ENCODE results near the gene DDX56. TPM values are rescaled to one million over a fixed set of nuclear protein-coding genes. Genes with fewer than 3 reads are reported as not detected.

The DDX56 gene
- total and polyA plus RNA-seq, 2 donors, result 61.3 to 114 TPM

- peaks cover 4 to 12% of the 10 kb centered on the region in 2 donors for H3K36me3 ChIP-seq (ENCODE audit: control insufficient read depth in 2 of 2, insufficient read depth in 2 of 2, low read length in 1 of 2)
- no peaks in the 10 kb centered on the region for H3K27me3 ChIP-seq (ENCODE audit: control insufficient read depth in 2 of 2, insufficient read depth in 1 of 2, low read length in 1 of 2)
- no peak overlapping the region for H3K4me3 ChIP-seq (ENCODE audit: low read length in 2 of 2)
- no peaks in the 10 kb centered on the region for H3K9me3 ChIP-seq (ENCODE audit: control insufficient read depth in 2 of 2, insufficient read depth in 1 of 2, low read length in 1 of 2)
- WGBS, result 92% methylated on average over 2 of the region's 2 CpGs
- no peak for DNase-seq (ENCODE audit: low read depth in 6 of 9, low spot score in 9 of 9)
- H3K4me1 ChIP-seq (ENCODE audit: control insufficient read depth in 2 of 2, insufficient read depth in 2 of 2, low read length in 2 of 2), result peaks cover 0 to 6% of the 10 kb centered on the region in 2 donors
- no peak overlapping the region for H3K27ac ChIP-seq (ENCODE audit: low read depth in 1 of 2, low read length in 1 of 2)
These were observed 43.6 kb upstream of the DDX56 start for GRCh38 chr7:44617225-44617890.

- 96% methylated on average over 12 of the region's 12 CpGs for WGBS
- H3K4me1 ChIP-seq (ENCODE audit: control insufficient read depth in 2 of 2, insufficient read depth in 2 of 2, low read length in 2 of 2), result peaks cover 0 to 6% of the 10 kb centered on the region in 2 donors
These were observed 42.8 kb upstream of the DDX56 start for GRCh38 chr7:44616545-44616944.

GRCh38 chr7:44615793-44616192, 42.1 kb upstream of the DDX56 start:
- 96% methylated on average over 5 of the region's 5 CpGs for WGBS
- H3K27me3 ChIP-seq (ENCODE audit: control insufficient read depth in 2 of 2, insufficient read depth in 1 of 2, low read length in 1 of 2), result no peaks in the 10 kb centered on the region
- no peaks in the 10 kb centered on the region for H3K9me3 ChIP-seq (ENCODE audit: control insufficient read depth in 2 of 2, insufficient read depth in 1 of 2, low read length in 1 of 2)
- peaks cover 4 to 12% of the 10 kb centered on the region in 2 donors for H3K36me3 ChIP-seq (ENCODE audit: control insufficient read depth in 2 of 2, insufficient read depth in 2 of 2, low read length in 1 of 2)
- peaks cover 0 to 6% of the 10 kb centered on the region in 2 donors for H3K4me1 ChIP-seq (ENCODE audit: control insufficient read depth in 2 of 2, insufficient read depth in 2 of 2, low read length in 2 of 2)
- H3K27ac ChIP-seq (ENCODE audit: low read depth in 1 of 2, low read length in 1 of 2), result peak overlapping the region in 1 of 2 donors; percentile 18
- no peak for DNase-seq (ENCODE audit: low read depth in 6 of 9, low spot score in 9 of 9)
- no peak overlapping the region for H3K4me3 ChIP-seq (ENCODE audit: low read length in 2 of 2)

More at GRCh38 chr7:44616545-44616944, 42.8 kb upstream of the DDX56 start:
- Histone ChIP-seq H3K4me3 (ENCODE audit: low read length in 2 of 2) (no peak overlapping the region), H3K36me3 (ENCODE audit: control insufficient read depth in 2 of 2, insufficient read depth in 2 of 2, low read length in 1 of 2) (peaks cover 4 to 12% of the 10 kb centered on the region in 2 donors), H3K9me3 (ENCODE audit: control insufficient read depth in 2 of 2, insufficient read depth in 1 of 2, low read length in 1 of 2) (no peaks in the 10 kb centered on the region), H3K27me3 (ENCODE audit: control insufficient read depth in 2 of 2, insufficient read depth in 1 of 2, low read length in 1 of 2) (no peaks in the 10 kb centered on the region), H3K27ac (ENCODE audit: low read depth in 1 of 2, low read length in 1 of 2) (no peak overlapping the region)
- no peak for DNase-seq (ENCODE audit: low read depth in 6 of 9, low spot score in 9 of 9)

- WGBS, result 89% methylated on average over 2 of the region's 2 CpGs
- H3K4me1 ChIP-seq (ENCODE audit: control insufficient read depth in 2 of 2, insufficient read depth in 2 of 2, low read length in 2 of 2), result peaks cover 0 to 6% of the 10 kb centered on the region in 2 donors
These were observed 41.5 kb upstream of the DDX56 start for GRCh38 chr7:44615149-44615611.

DNA sequence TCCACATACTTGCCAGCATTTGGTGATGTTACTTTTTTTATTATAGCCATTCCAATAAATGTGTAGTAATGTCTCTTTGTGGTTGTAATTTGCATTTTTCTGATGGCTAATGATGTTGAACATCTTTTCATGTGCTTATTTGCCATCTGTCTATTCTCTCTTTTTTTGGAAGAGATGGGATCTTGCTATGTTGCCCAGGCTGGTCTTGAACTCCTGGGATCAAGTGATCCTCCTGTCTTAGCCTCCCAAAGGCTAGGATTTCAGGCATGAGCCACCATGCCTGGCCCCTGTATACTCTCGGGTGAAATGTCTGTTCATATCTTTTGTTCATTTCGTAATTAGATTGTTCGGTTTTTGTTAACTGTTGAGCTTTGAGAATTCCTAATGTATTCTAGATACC, 36.1 kb upstream of the DDX56 start:
- Histone ChIP-seq H3K4me3 (ENCODE audit: low read length in 2 of 2) (no peak overlapping the region), H3K36me3 (ENCODE audit: control insufficient read depth in 2 of 2, insufficient read depth in 2 of 2, low read length in 1 of 2) (no peaks in the 10 kb centered on the region), H3K9me3 (ENCODE audit: control insufficient read depth in 2 of 2, insufficient read depth in 1 of 2, low read length in 1 of 2) (no peaks in the 10 kb centered on the region), H3K27me3 (ENCODE audit: control insufficient read depth in 2 of 2, insufficient read depth in 1 of 2, low read length in 1 of 2) (peaks cover 0 to 6% of the 10 kb centered on the region in 2 donors), H3K4me1 (ENCODE audit: control insufficient read depth in 2 of 2, insufficient read depth in 2 of 2, low read length in 2 of 2) (peaks cover 15 to 21% of the 10 kb centered on the region in 2 donors), H3K27ac (ENCODE audit: low read depth in 1 of 2, low read length in 1 of 2) (no peak overlapping the region)
- 97% methylated on average over 3 of the region's 3 CpGs for WGBS
- no peak for DNase-seq (ENCODE audit: low read depth in 6 of 9, low spot score in 9 of 9)

More at GRCh38 chr7:44615149-44615611, 41.5 kb upstream of the DDX56 start:
- no peaks in the 10 kb centered on the region for H3K27me3 ChIP-seq (ENCODE audit: control insufficient read depth in 2 of 2, insufficient read depth in 1 of 2, low read length in 1 of 2)
- peak in 1 of 9 donors; percentile 30 for DNase-seq (ENCODE audit: low read depth in 6 of 9, low spot score in 9 of 9)
- peaks cover 4 to 12% of the 10 kb centered on the region in 2 donors for H3K36me3 ChIP-seq (ENCODE audit: control insufficient read depth in 2 of 2, insufficient read depth in 2 of 2, low read length in 1 of 2)
- no peak overlapping the region for H3K27ac ChIP-seq (ENCODE audit: low read depth in 1 of 2, low read length in 1 of 2)
- H3K9me3 ChIP-seq (ENCODE audit: control insufficient read depth in 2 of 2, insufficient read depth in 1 of 2, low read length in 1 of 2), result no peaks in the 10 kb centered on the region
- H3K4me3 ChIP-seq (ENCODE audit: low read length in 2 of 2), result no peak overlapping the region

DNA sequence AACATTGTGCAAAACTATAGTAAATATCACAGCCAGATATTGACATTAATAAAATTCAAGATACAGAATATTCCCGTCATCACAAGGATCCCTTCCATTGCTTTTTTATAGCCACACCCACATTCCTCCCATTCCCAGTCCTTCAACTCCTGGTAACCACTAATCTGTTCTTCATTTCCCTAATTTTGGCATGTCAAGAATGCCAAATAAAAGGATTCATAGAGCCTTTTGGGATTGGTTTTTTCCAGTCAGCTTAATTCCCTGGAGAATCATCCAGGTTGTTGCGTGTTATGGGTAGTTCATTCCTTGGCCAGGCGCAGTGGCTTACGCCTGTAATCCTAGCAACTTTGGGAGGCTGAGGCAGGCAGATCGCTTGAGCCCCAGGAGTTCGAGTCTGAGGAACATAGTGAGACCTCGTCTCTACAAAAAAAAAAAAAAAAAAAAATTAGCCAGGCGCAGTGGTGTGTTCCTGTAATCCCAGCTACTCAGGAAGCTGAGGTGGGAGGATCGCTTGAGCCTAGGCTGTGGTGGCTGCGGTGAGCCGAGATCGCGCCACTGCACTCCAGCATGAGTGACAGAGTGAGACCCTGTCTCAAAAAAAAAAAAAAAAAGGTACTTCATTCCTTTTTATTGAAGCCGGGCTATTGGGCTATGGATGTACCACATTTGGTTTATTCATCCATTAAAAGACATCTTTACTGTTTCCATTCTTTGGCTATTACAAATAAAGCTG, 35.4 kb upstream of the DDX56 start:
- no peak for DNase-seq (ENCODE audit: low read depth in 6 of 9, low spot score in 9 of 9)
- WGBS, result 48% methylated on average over 14 of the region's 14 CpGs
- Histone ChIP-seq H3K36me3 (ENCODE audit: control insufficient read depth in 2 of 2, insufficient read depth in 2 of 2, low read length in 1 of 2) (no peaks in the 10 kb centered on the region), H3K4me3 (ENCODE audit: low read length in 2 of 2) (no peak overlapping the region), H3K27ac (ENCODE audit: low read depth in 1 of 2, low read length in 1 of 2) (no peak overlapping the region), H3K4me1 (ENCODE audit: control insufficient read depth in 2 of 2, insufficient read depth in 2 of 2, low read length in 2 of 2) (peaks cover 15 to 20% of the 10 kb centered on the region in 2 donors), H3K9me3 (ENCODE audit: control insufficient read depth in 2 of 2, insufficient read depth in 1 of 2, low read length in 1 of 2) (no peaks in the 10 kb centered on the region), H3K27me3 (ENCODE audit: control insufficient read depth in 2 of 2, insufficient read depth in 1 of 2, low read length in 1 of 2) (peaks cover 0 to 9% of the 10 kb centered on the region in 2 donors)

- peak overlapping the region; percentile 89 to 99 for H3K27ac ChIP-seq (ENCODE audit: low read depth in 1 of 2, low read length in 1 of 2)
- no peaks in the 10 kb centered on the region for H3K36me3 ChIP-seq (ENCODE audit: control insufficient read depth in 2 of 2, insufficient read depth in 2 of 2, low read length in 1 of 2)
- peaks cover 15 to 20% of the 10 kb centered on the region in 2 donors for H3K4me1 ChIP-seq (ENCODE audit: control insufficient read depth in 2 of 2, insufficient read depth in 2 of 2, low read length in 2 of 2)
- peak overlapping the region; percentile 83 to 99 for H3K4me3 ChIP-seq (ENCODE audit: low read length in 2 of 2)
- peaks cover 0 to 24% of the 10 kb centered on the region in 2 donors for H3K27me3 ChIP-seq (ENCODE audit: control insufficient read depth in 2 of 2, insufficient read depth in 1 of 2, low read length in 1 of 2)
- 50% methylated on average over 35 of the region's 35 CpGs for WGBS
- no peak for DNase-seq (ENCODE audit: low read depth in 6 of 9, low spot score in 9 of 9)
- no peaks in the 10 kb centered on the region for H3K9me3 ChIP-seq (ENCODE audit: control insufficient read depth in 2 of 2, insufficient read depth in 1 of 2, low read length in 1 of 2)
These were observed 33.7 kb upstream of the DDX56 start for GRCh38 chr7:44607141-44608068.

- Histone ChIP-seq H3K4me1 (ENCODE audit: control insufficient read depth in 2 of 2, insufficient read depth in 2 of 2, low read length in 2 of 2) (peaks cover 15 to 20% of the 10 kb centered on the region in 2 donors), H3K4me3 (ENCODE audit: low read length in 2 of 2) (peak within 1 kb of the TSS; percentile 83 to 99), H3K27me3 (ENCODE audit: control insufficient read depth in 2 of 2, insufficient read depth in 1 of 2, low read length in 1 of 2) (peaks cover 0 to 26% of the 10 kb centered on the region in 2 donors), H3K27ac (ENCODE audit: low read depth in 1 of 2, low read length in 1 of 2) (peak within 1 kb of the TSS; percentile 96 to 99), H3K9me3 (ENCODE audit: control insufficient read depth in 2 of 2, insufficient read depth in 1 of 2, low read length in 1 of 2) (no peaks in the 10 kb centered on the region), H3K36me3 (ENCODE audit: control insufficient read depth in 2 of 2, insufficient read depth in 2 of 2, low read length in 1 of 2) (no peaks in the 10 kb centered on the region)
- under 1% methylated on average over 92 of the region's 93 CpGs for WGBS
- peak; percentile 94 to 100 (median 99) for DNase-seq (ENCODE audit: low read depth in 6 of 9, low spot score in 9 of 9)
These were observed 32.8 kb upstream of the DDX56 start, which contains the start of gene OGDH for GRCh38 chr7:44606341-44607140. OGDH (plus strand) TSS chr7:44606627; CDS start chr7:44624344, 17,717 bp downstream.

Data from thymus (tissue), 11 donors.